Small intestine (tissue), 16 donors: Measurements from ENCODE around the gene MDH1. TPM values are rescaled to one million over a fixed set of nuclear protein-coding genes. Genes with fewer than 3 reads are reported as not detected.

Source experiments
- DNase-seq, 2 donors: peaks; one replicate each; pipeline versions ENCODE4 v3.0.0 to v3.0.0-alpha.2; 2013
- FAIRE-seq: peaks from 2 replicates; lab custom pipeline; 2012; peaks lifted over from hg19 to GRCh38; lab: Jason Lieb, UNC
- H3K27ac ChIP-seq, 3 donors: one replicate each; pipeline ENCODE4 v1.5.1; 2013; ENCODE audit warnings: low read length in 2 of 3, mild to moderate bottlenecking in 2 of 3, control low read depth in 1 of 3, inconsistent platforms in 1 of 3, low read depth in 1 of 3, moderate library complexity in 1 of 3
- H3K27me3 ChIP-seq, 3 donors: one replicate each; pipeline ENCODE4 v1.6.1; 2013; ENCODE audit warnings: low read length in 3 of 3, inconsistent platforms in 1 of 3; ENCODE audit not compliant: control insufficient read depth in 3 of 3, insufficient read depth in 3 of 3
- H3K36me3 ChIP-seq, 3 donors: one replicate each; pipeline ENCODE4 v1.6.1; 2013; ENCODE audit warnings: low read length in 3 of 3, inconsistent platforms in 1 of 3, low read depth in 1 of 3, mild to moderate bottlenecking in 1 of 3, moderate library complexity in 1 of 3; ENCODE audit not compliant: control insufficient read depth in 3 of 3, insufficient read depth in 2 of 3
- H3K4me1 ChIP-seq, 3 donors: one replicate each; pipeline ENCODE4 v1.6.1; 2013; ENCODE audit warnings: low read length in 2 of 3, inconsistent platforms in 1 of 3, low read depth in 1 of 3, mild to moderate bottlenecking in 1 of 3, moderate library complexity in 1 of 3; ENCODE audit not compliant: control insufficient read depth in 3 of 3, insufficient read depth in 2 of 3
- H3K4me3 ChIP-seq, 3 donors: one replicate each; pipeline ENCODE4 v1.5.1; 2013; ENCODE audit warnings: low read length in 3 of 3, control low read depth in 1 of 3, inconsistent platforms in 1 of 3, low read depth in 1 of 3, mild to moderate bottlenecking in 1 of 3, moderate library complexity in 1 of 3
- H3K9me3 ChIP-seq, 2 donors: one replicate each; pipeline ENCODE4 v1.6.1; 2013; ENCODE audit warnings: low read depth in 1 of 2, low read length in 1 of 2; ENCODE audit not compliant: control insufficient read depth in 2 of 2, insufficient read depth in 1 of 2
- WGBS, 3 donors: extraction: QIAGEN DNeasy Blood & Tissue Kit; methylation state at CpG; one replicate each; pipeline ENCODE4 v1.1.7; 2013; 5-methylcytosine and 5-hydroxymethylcytosine counted together
- long read RNA-seq, 10 donors: transcript quantifications; one replicate each; lab custom pipeline, GENCODE V29; 2026
- polyA plus RNA-seq, 4 donors: library from polyadenylated mRNA; stranded (reverse) in 3 of 4; unstranded in 1 of 4; fragments of 200-250 nt in 3 of 4; fragments of 120-200 nt in 1 of 4; gene quantifications; one replicate each; pipeline versions ENCODE4 v1.2.1 to v1.2.3, GENCODE V29; 2013
- donor health status: healthy with polysubstance abuse.
- donor health status: control.
- donor health status: control.
- donor health status: Bipolar disorder and iron deficiency.
- donor health status: healthy.

Gene MDH1
- polyA plus RNA-seq, result 100 to 1,000 TPM; 181 to 401 (median 242) TPM
- long read RNA-seq, donor 1, result 0 reads
- long read RNA-seq, donor 2, transcript MDH1-201 (9 exons, 1,650 nt), result major isoform, 46 of 65 reads
- long read RNA-seq, donor 2, partial matches to known transcripts, result 14 of 65 reads
- long read RNA-seq, donor 2, other reads (novel, unspliced or antisense), result 0 of 65 reads
- long read RNA-seq, donor 3, transcript MDH1-214 (2 exons, 552 nt), result minor isoform, 6 of 134 reads
- long read RNA-seq, donor 3, transcript MDH1-213 (4 exons, 893 nt), result minor isoform, 19 of 134 reads
- long read RNA-seq, donor 3, transcript MDH1-201 (9 exons, 1,650 nt), result major isoform, 47 of 134 reads
- long read RNA-seq, donor 3, partial matches to known transcripts, result 60 of 134 reads
- long read RNA-seq, donor 3, other reads (novel, unspliced or antisense), result 0 of 134 reads
- long read RNA-seq, donor 4, partial matches to known transcripts, result 0 of 6 reads
- long read RNA-seq, donor 4, other reads (novel, unspliced or antisense), result 0 of 6 reads
- long read RNA-seq, donor 5, transcript MDH1-213 (4 exons, 893 nt), result minor isoform, 6 of 38 reads
- long read RNA-seq, donor 5, transcript MDH1-201 (9 exons, 1,650 nt), result major isoform, 15 of 38 reads
- long read RNA-seq, donor 5, partial matches to known transcripts, result 16 of 38 reads
- long read RNA-seq, donor 5, other reads (novel, unspliced or antisense), result 0 of 38 reads
- long read RNA-seq, donor 6, transcript MDH1-213 (4 exons, 893 nt), result minor isoform, 8 of 141 reads
- long read RNA-seq, donor 6, transcript MDH1-201 (9 exons, 1,650 nt), result major isoform, 79 of 141 reads
- long read RNA-seq, donor 6, partial matches to known transcripts, result 49 of 141 reads
- long read RNA-seq, donor 6, other reads (novel, unspliced or antisense), result 0 of 141 reads
- long read RNA-seq, donor 7, result 0 reads
- long read RNA-seq, donor 8, transcript MDH1-201 (9 exons, 1,650 nt), result major isoform, 12 of 22 reads
- long read RNA-seq, donor 8, partial matches to known transcripts, result 6 of 22 reads
- long read RNA-seq, donor 8, other reads (novel, unspliced or antisense), result 0 of 22 reads
- long read RNA-seq, donor 9, transcript MDH1-201 (9 exons, 1,650 nt), result major isoform, 23 of 37 reads
- long read RNA-seq, donor 9, partial matches to known transcripts, result 11 of 37 reads
- long read RNA-seq, donor 9, other reads (novel, unspliced or antisense), result 0 of 37 reads
- long read RNA-seq, donor 10, transcript MDH1-214 (2 exons, 552 nt), result minor isoform, 11 of 171 reads
- long read RNA-seq, donor 10, transcript MDH1-201 (9 exons, 1,650 nt), result major isoform, 120 of 171 reads
- long read RNA-seq, donor 10, transcript MDH1-213 (4 exons, 893 nt), result minor isoform, 7 of 171 reads
- long read RNA-seq, donor 10, partial matches to known transcripts, result 31 of 171 reads
- long read RNA-seq, donor 10, other reads (novel, unspliced or antisense), result 0 of 171 reads

DNA sequence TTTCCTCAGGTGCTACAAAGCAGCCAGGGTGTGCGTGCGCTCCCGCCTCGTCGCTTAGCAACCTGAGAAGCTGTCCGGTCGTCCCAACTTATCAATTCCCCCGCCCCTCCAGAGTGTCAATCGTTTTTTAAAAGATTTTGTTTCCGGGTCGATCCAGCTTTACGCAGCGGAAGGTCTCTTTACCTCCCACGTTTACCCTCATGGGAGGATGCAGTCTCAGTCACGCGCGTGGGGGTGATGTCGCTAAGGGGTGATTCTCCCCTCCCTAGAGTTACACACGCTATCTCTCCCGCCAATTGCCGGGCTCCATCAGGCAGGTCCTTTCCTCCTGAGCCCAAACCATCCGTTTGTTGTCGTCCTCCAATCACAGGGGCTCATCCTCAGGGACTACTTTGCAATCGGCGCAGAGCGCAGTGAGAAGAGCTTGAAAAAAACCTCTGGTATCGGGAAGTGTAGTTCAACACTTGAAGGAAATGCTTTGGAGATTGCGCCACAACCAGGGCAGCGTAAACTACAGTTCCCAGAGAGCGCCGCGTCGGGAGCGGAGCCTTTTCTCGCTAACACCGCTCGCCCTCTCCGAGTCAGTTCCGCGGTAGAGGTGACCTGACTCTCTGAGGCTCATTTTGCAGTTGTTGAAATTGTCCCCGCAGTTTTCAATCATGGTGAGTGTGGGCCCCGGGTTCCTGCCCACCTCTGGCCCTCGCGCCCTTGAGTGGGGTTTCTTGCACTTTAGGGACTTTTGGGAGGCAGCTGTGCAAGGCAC, at the start of gene MDH1, which contains the start of gene WDPCP:
Gene MDH1 (plus strand): TSS at position 579 of the 763 bp plus-strand sequence. CDS start 81 bp downstream, at position 660.
Gene WDPCP (minus strand): TSS at position 93 of the 763 bp plus-strand sequence. CDS start 206 bp downstream, outside the sequence.
- Histone ChIP-seq H3K27ac (peak within 1 kb of the TSS; percentile 69 to 91 (median 87)), H3K9me3 (no peaks in the 10 kb centered on the region), H3K4me1 (peaks cover 2 to 24% (median 8%) of the 10 kb centered on the region in 3 donors), H3K27me3 (no peaks in the 10 kb centered on the region), H3K4me3 (peak within 1 kb of the TSS; percentile 64 to 98 (median 93)), H3K36me3 (peaks cover 0 to 6% (median 0%) of the 10 kb centered on the region in 3 donors)
- 0% methylated on average over 43 to 44 of the region's 44 CpGs for WGBS, 3 donors
- FAIRE-seq (no peak), DNase-seq (peak; percentile 99)

DNA sequence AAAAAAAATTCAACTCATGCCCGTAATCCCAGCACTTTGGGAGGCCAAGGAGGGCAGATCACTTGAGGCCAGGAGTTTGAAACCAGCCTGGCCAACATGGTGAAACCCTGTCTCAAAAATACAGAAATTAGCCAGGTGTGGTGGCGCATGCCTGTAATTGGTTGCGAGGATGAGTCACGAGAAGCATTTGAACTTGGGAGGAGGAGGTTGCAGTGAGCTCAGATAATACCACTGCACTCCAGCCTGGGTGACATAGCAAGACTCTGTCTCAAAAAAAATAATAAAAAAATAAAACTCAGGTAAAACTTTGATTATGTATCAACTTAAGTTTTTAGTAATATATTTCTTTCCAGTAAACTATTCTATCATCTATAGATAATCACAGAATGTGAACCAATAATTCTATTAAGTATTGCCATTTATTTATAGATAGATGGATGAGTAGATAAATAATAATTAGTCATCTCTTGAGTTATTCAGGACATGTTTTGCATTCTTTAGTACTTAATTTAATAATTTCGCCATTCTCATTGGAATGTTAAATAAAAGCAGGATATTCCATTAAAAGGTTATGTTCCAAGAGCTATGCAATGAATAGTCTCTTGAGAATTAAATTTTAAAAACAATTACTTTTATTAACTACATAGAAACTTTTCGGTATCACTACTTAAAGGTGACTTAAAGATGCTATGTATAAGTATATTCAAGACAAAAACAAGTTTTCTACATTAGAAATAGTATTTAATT, 49.2 kb upstream of the MDH1 start:
- H3K9me3 ChIP-seq, result no peaks in the 10 kb centered on the region
- H3K4me1 ChIP-seq, result no peaks in the 10 kb centered on the region
- no peaks in the 10 kb centered on the region for H3K27me3 ChIP-seq
- 94 to 96% (median 95%) methylated on average over 6 of the region's 6 CpGs for WGBS, 3 donors
- H3K4me3 ChIP-seq, result no peak overlapping the region
- no peak overlapping the region for H3K27ac ChIP-seq
- no peaks in the 10 kb centered on the region for H3K36me3 ChIP-seq
- no peak for FAIRE-seq
- DNase-seq, result no peak

- no peak overlapping the region for H3K27ac ChIP-seq
- DNase-seq, result peak in 1 of 2 donors; percentile 2
- H3K4me3 ChIP-seq, result no peak overlapping the region
- H3K9me3 ChIP-seq, result no peaks in the 10 kb centered on the region
- WGBS, 3 donors, result 96 to 100% (median 100%) methylated on average over 1 of the region's 1 CpG
- no peaks in the 10 kb centered on the region for H3K4me1 ChIP-seq
- H3K36me3 ChIP-seq, result no peaks in the 10 kb centered on the region
- peak; percentile 89 for FAIRE-seq
- no peaks in the 10 kb centered on the region for H3K27me3 ChIP-seq
Measured at GRCh38 chr2:63544017-63544627, 44.6 kb upstream of the MDH1 start.

DNA sequence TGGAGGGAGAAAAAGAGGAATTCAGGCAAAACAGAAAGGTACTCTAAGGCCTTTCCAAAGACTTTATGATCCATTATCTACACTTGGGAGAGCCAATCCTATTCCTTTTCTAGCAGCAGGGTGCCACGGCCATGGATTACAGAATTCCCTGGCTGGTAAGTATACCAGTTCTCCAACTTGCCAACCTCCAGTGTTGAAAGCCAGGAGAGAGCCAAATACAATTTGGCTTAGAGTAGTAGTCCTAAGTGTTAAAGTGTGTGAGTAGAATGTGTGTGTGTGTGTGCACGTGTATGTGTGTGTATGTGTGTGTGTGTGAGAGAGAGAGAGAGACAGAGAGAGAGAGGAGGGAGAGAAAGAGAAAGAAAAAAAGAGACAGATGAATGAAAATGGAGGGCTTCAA, 43.7 kb upstream of the MDH1 start:
- Histone ChIP-seq H3K36me3 (no peaks in the 10 kb centered on the region), H3K27ac (no peak overlapping the region), H3K4me3 (no peak overlapping the region), H3K27me3 (no peaks in the 10 kb centered on the region), H3K9me3 (no peaks in the 10 kb centered on the region), H3K4me1 (no peaks in the 10 kb centered on the region)
- WGBS, 3 donors, result 77 to 90% (median 88%) methylated on average over 2 of the region's 2 CpGs
- FAIRE-seq, result no peak
- no peak for DNase-seq

- H3K4me3 ChIP-seq, result no peak overlapping the region
- peaks cover 0 to 8% of the 10 kb centered on the region in 2 donors for H3K9me3 ChIP-seq
- H3K4me1 ChIP-seq, result no peaks in the 10 kb centered on the region
- FAIRE-seq (no peak), DNase-seq (no peak)
- H3K27ac ChIP-seq, result no peak overlapping the region
- no peaks in the 10 kb centered on the region for H3K27me3 ChIP-seq
- 80 to 84% (median 83%) methylated on average over 4 of the region's 4 CpGs for WGBS, 3 donors
- peaks cover 0 to 6% (median 0%) of the 10 kb centered on the region in 3 donors for H3K36me3 ChIP-seq
Measured at GRCh38 chr2:63553049-63553448, 35.7 kb upstream of the MDH1 start.

GRCh38 chr2:63555299-63555698, 33.5 kb upstream of the MDH1 start:
- FAIRE-seq (no peak), DNase-seq (no peak)
- Histone ChIP-seq H3K36me3 (peaks cover 0 to 6% (median 0%) of the 10 kb centered on the region in 3 donors), H3K27ac (no peak overlapping the region), H3K4me1 (no peaks in the 10 kb centered on the region), H3K4me3 (no peak overlapping the region), H3K27me3 (no peaks in the 10 kb centered on the region), H3K9me3 (peaks cover 0 to 11% of the 10 kb centered on the region in 2 donors)
- WGBS, 3 donors, result 95 to 98% (median 97%) methylated on average over 7 of the region's 7 CpGs
